H9 (cell line): Measurements from ENCODE around the gene ZNF365. TPM values are rescaled to one million over a fixed set of nuclear protein-coding genes. Genes with fewer than 3 reads are reported as not detected.

Experiments used
- DNase-seq: peaks from one replicate; pipeline ENCODE4 v3.0.0-alpha.2; 2017
- H2AFZ ChIP-seq: one replicate; pipeline ENCODE4 v1.6.1; 2013; ENCODE audit warnings: mild to moderate bottlenecking, low read length, control low read depth, moderate library complexity
- H2AK5ac ChIP-seq: 2 replicates; pipeline ENCODE4 v1.6.1; 2013; ENCODE audit warnings: low read length, control low read depth, mixed read lengths; ENCODE audit not compliant: insufficient read length
- H2BK120ac ChIP-seq: one replicate; pipeline ENCODE4 v1.6.1; 2013; ENCODE audit warnings: low read depth, mild to moderate bottlenecking, low read length, control low read depth, inconsistent platforms; ENCODE audit not compliant: poor library complexity, severe bottlenecking
- H2BK12ac ChIP-seq: 2 replicates; pipeline ENCODE4 v1.6.1; 2013; ENCODE audit warnings: low read length, control low read depth, mixed read lengths, low read depth; ENCODE audit not compliant: insufficient read length
- H2BK15ac ChIP-seq: 2 replicates; pipeline ENCODE4 v1.6.1; 2013; ENCODE audit warnings: low read depth, low read length, control low read depth
- H2BK20ac ChIP-seq: one replicate; pipeline ENCODE4 v1.6.1; 2013; ENCODE audit warnings: low read depth, mild to moderate bottlenecking, low read length, control low read depth, inconsistent platforms; ENCODE audit not compliant: poor library complexity, severe bottlenecking
- H2BK5ac ChIP-seq: 2 replicates; pipeline ENCODE4 v1.6.1; 2013; ENCODE audit warnings: low read length, control low read depth, mixed read lengths; ENCODE audit not compliant: insufficient read length
- H3K14ac ChIP-seq: 2 replicates; pipeline ENCODE4 v1.6.1; 2013; ENCODE audit warnings: low read length, control low read depth; ENCODE audit not compliant: insufficient read depth
- H3K18ac ChIP-seq: 2 replicates; pipeline ENCODE4 v1.6.1; 2013; ENCODE audit warnings: low read depth, mild to moderate bottlenecking, mixed read lengths, low read length, control low read depth; ENCODE audit not compliant: insufficient read length
- H3K23ac ChIP-seq: 2 replicates; pipeline ENCODE4 v1.6.1; 2013; ENCODE audit warnings: low read length, control low read depth, mixed read lengths, low read depth; ENCODE audit not compliant: insufficient read length
- H3K23me2 ChIP-seq: 2 replicates; pipeline ENCODE4 v1.6.1; 2013; ENCODE audit warnings: low read depth, mild to moderate bottlenecking, mixed read lengths, low read length, control low read depth; ENCODE audit not compliant: insufficient read length, poor library complexity, severe bottlenecking
- H3K27ac ChIP-seq: 2 replicates; pipeline ENCODE4 v1.5.1; 2013; ENCODE audit warnings: low read length, control low read depth, mixed read lengths, low read depth; ENCODE audit not compliant: insufficient read length
- H3K27me3 ChIP-seq: 2 replicates; pipeline ENCODE4 v1.6.1; 2013; ENCODE audit warnings: low read length, control low read depth, inconsistent platforms; ENCODE audit not compliant: insufficient read depth
- H3K4ac ChIP-seq: 2 replicates; pipeline ENCODE4 v1.6.1; 2013; ENCODE audit warnings: low read depth, mild to moderate bottlenecking, control low read depth, inconsistent platforms, low read length, moderate library complexity
- H3K4me1 ChIP-seq: 2 replicates; pipeline ENCODE4 v1.6.1; 2013; ENCODE audit warnings: low read length, control low read depth, inconsistent platforms; ENCODE audit not compliant: insufficient read depth
- H3K4me2 ChIP-seq: 2 replicates; pipeline ENCODE4 v1.6.1; 2013; ENCODE audit warnings: low read length, control low read depth, mixed read lengths; ENCODE audit not compliant: insufficient read length, insufficient read depth
- H3K56ac ChIP-seq: 2 replicates; pipeline ENCODE4 v1.6.1; 2013; ENCODE audit warnings: low read depth, mild to moderate bottlenecking, mixed read lengths, low read length, control low read depth; ENCODE audit not compliant: insufficient read length
- H3K79me1 ChIP-seq: 2 replicates; pipeline ENCODE4 v1.6.1; 2013; ENCODE audit warnings: low read depth, mild to moderate bottlenecking, moderate library complexity, low read length, control low read depth, inconsistent platforms; ENCODE audit not compliant: insufficient read depth, poor library complexity, severe bottlenecking
- H3K79me2 ChIP-seq: 2 replicates; pipeline ENCODE4 v1.6.1; 2013; ENCODE audit warnings: low read length, control low read depth, inconsistent platforms; ENCODE audit not compliant: insufficient read depth
- H3K9ac ChIP-seq: 2 replicates; pipeline ENCODE4 v1.6.1; 2013; ENCODE audit warnings: low read length, control low read depth, mixed read lengths; ENCODE audit not compliant: insufficient read length; ENCODE audit errors: extremely low read depth
- H3K9me3 ChIP-seq: one replicate; pipeline ENCODE4 v1.6.1; 2013; ENCODE audit warnings: low read depth, low read length, inconsistent platforms; ENCODE audit not compliant: control insufficient read depth
- H3T11ph ChIP-seq: one replicate; pipeline ENCODE4 v1.6.1; 2013; ENCODE audit warnings: mild to moderate bottlenecking, low read length, control low read depth, inconsistent platforms
- H4K20me1 ChIP-seq: one replicate; pipeline ENCODE4 v1.6.1; 2013; ENCODE audit not compliant: control insufficient read depth, insufficient read length, insufficient read depth
- H4K5ac ChIP-seq: 2 replicates; pipeline ENCODE4 v1.6.1; 2013; ENCODE audit warnings: low read depth, mild to moderate bottlenecking, mixed read lengths, low read length, control low read depth; ENCODE audit not compliant: insufficient read length
- H4K8ac ChIP-seq: replicated peaks from 2 replicates; pipeline ENCODE4 v1.6.1; 2013; ENCODE audit warnings: low read length, control low read depth, mixed read lengths, low read depth; ENCODE audit not compliant: insufficient read length
- H4K91ac ChIP-seq: 2 replicates; pipeline ENCODE4 v1.6.1; 2013; ENCODE audit warnings: low read depth, mild to moderate bottlenecking, moderate library complexity, mixed read lengths, low read length, control low read depth; ENCODE audit not compliant: insufficient read length
- H3K27ac Mint-ChIP-seq, 3 experiments: 2 replicates in 2 of 3; 3 replicates in 1 of 3; pipeline ENCODE4 v1.8.0; 2020 to 2021; ENCODE audit warnings: mixed read lengths in 3 of 3, mild to moderate bottlenecking in 1 of 3, moderate library complexity in 1 of 3
- H3K27me3 Mint-ChIP-seq: 2 replicates; pipeline ENCODE4 v1.8.0; 2021; ENCODE audit warnings: low read depth, mild to moderate bottlenecking, moderate library complexity, mixed read lengths
- H3K36me3 Mint-ChIP-seq, 3 experiments: 2 replicates in 2 of 3; 3 replicates in 1 of 3; pipeline ENCODE4 v1.8.0; 2020 to 2021; ENCODE audit warnings: low read depth in 3 of 3, mixed read lengths in 3 of 3; ENCODE audit not compliant: insufficient read depth in 1 of 3
- H3K4me1 Mint-ChIP-seq, 2 experiments: 2 replicates each; pipeline ENCODE4 v1.8.0; 2020; ENCODE audit warnings: mixed read lengths in 2 of 2
- H3K4me3 Mint-ChIP-seq, 2 experiments: 2 replicates in 1 of 2; 3 replicates in 1 of 2; pipeline ENCODE4 v1.8.0; 2020 to 2021; ENCODE audit warnings: mild to moderate bottlenecking in 2 of 2, mixed read lengths in 2 of 2, moderate library complexity in 1 of 2
- H3K9me3 Mint-ChIP-seq, 2 experiments: 2 replicates in 1 of 2; 3 replicates in 1 of 2; pipeline ENCODE4 v1.8.0; 2020; ENCODE audit warnings: mild to moderate bottlenecking in 2 of 2, mixed read lengths in 2 of 2, moderate library complexity in 1 of 2
- WGBS: extraction: QIAGEN DNeasy Blood & Tissue Kit; methylation state at CpG from one replicate; pipeline ENCODE4 v1.1.7; 2013; ENCODE audit warnings: missing lambda C conversion rate, low lambda C conversion rate, mixed read lengths; ENCODE audit not compliant: insufficient read length; ENCODE audit errors: extremely low coverage; 5-methylcytosine and 5-hydroxymethylcytosine counted together
- total RNA-seq: library from RNA; stranded (reverse); gene quantifications from 2 replicates; pipeline ENCODE4 v1.2.1, GENCODE V29; 2021
- TF ChIP-seq, protein P1 (sequence below): fragments of 200-600 bp; sonication (generic); conservative IDR thresholded peaks from 3 replicates; pipeline ENCODE4 v1.8.0; 2021; ENCODE audit warnings: antibody characterized with exemption, mild to moderate bottlenecking

Gene ZNF365
- total RNA-seq, 1 experiment from 2014 or later: 0.59 TPM

DNA sequence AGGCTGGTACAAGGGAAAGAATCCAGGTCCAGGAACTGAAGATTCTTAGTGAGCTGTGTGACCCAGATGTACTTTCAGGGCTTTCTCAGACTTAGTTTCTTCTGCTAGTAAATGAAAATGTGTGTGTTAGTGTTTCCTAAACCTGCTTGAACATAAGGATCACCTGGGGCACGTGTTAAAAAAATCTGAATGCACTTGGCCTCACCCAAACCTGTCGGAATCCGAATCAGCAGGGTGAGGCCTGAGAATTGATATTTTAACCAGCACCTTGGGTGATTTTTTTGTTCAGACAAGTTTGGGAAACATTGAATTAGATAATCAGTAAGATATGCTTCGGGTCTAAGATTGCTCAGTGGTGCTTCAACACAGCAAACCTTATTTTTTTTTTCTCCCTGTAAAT is 59.7 kb downstream of the ZNF365 start:
- H2BK15ac ChIP-seq: no peak overlapping the region
- peaks cover 21% of the 10 kb centered on the region for H3K27me3 Mint-ChIP-seq
- H3K23me2 ChIP-seq: no peaks in the 10 kb centered on the region
- no peak overlapping the region for H2BK12ac ChIP-seq
- H3K9me3 ChIP-seq: no peaks in the 10 kb centered on the region
- no CpG with 5 or more reads among the region's 4 CpGs for WGBS
- no peaks in the 10 kb centered on the region for H3K79me1 ChIP-seq
- H3K23ac ChIP-seq: no peak overlapping the region
- H3K4me2 ChIP-seq: no peak overlapping the region
- no peaks in the 10 kb centered on the region for H3K36me3 Mint-ChIP-seq
- no peak overlapping the region for H4K5ac ChIP-seq
- no peak overlapping the region for H2BK120ac ChIP-seq
- H2AFZ ChIP-seq: no peak overlapping the region
- H3K4me1 Mint-ChIP-seq: no peaks in the 10 kb centered on the region
- H3K56ac ChIP-seq: no peak overlapping the region
- H3K27me3 ChIP-seq: peaks cover under 1% of the 10 kb centered on the region; the same call in 1 of the 2 replicates
- H3K27ac ChIP-seq: no peak overlapping the region
- H3K9ac ChIP-seq: no peak overlapping the region
- no peak overlapping the region for H2BK5ac ChIP-seq
- H4K8ac ChIP-seq: no peak overlapping the region
- no peaks in the 10 kb centered on the region for H3K4me1 ChIP-seq
- no peaks in the 10 kb centered on the region for H3K9me3 Mint-ChIP-seq
- H2BK20ac ChIP-seq: no peak overlapping the region
- H3K4ac ChIP-seq: no peak overlapping the region
- H4K20me1 ChIP-seq: no peaks in the 10 kb centered on the region
- H3K79me2 ChIP-seq: no peaks in the 10 kb centered on the region
- TF ChIP-seq, protein P1, sequence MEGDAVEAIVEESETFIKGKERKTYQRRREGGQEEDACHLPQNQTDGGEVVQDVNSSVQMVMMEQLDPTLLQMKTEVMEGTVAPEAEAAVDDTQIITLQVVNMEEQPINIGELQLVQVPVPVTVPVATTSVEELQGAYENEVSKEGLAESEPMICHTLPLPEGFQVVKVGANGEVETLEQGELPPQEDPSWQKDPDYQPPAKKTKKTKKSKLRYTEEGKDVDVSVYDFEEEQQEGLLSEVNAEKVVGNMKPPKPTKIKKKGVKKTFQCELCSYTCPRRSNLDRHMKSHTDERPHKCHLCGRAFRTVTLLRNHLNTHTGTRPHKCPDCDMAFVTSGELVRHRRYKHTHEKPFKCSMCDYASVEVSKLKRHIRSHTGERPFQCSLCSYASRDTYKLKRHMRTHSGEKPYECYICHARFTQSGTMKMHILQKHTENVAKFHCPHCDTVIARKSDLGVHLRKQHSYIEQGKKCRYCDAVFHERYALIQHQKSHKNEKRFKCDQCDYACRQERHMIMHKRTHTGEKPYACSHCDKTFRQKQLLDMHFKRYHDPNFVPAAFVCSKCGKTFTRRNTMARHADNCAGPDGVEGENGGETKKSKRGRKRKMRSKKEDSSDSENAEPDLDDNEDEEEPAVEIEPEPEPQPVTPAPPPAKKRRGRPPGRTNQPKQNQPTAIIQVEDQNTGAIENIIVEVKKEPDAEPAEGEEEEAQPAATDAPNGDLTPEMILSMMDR: no peak
- no peak overlapping the region for H2AK5ac ChIP-seq
- no peak for DNase-seq
- H3K14ac ChIP-seq: no peak overlapping the region
- H4K91ac ChIP-seq: no peak overlapping the region
- H3K27ac Mint-ChIP-seq: no peak overlapping the region
- H3K4me3 Mint-ChIP-seq: no peak overlapping the region
- no peak overlapping the region for H3T11ph ChIP-seq
- no peak overlapping the region for H3K18ac ChIP-seq
